Endothelial cell of umbilical vein (primary cell): ENCODE results near the gene SLC25A38. TPM values are rescaled to one million over a fixed set of nuclear protein-coding genes. Genes with fewer than 3 reads are reported as not detected.

Experiments used
- BruUV-seq: library from RNA; stranded (reverse); fragments of 400-500 nt; replicated peaks from 2 replicates; lab custom pipeline; 2021; lab: Mats Ljungman, UMichigan
- CTCF ChIA-PET: fragments of 300-600, 350-600 bp; sonication (Branson Sonifier 250); formaldehyde crosslinking; loops from one replicate; lab custom pipeline; 2021; ENCODE audit warnings: antibody characterized with exemption, inconsistent platforms; lab: Charles Lee
- POLR2A ChIA-PET: fragments of 300-600, 350-600 bp; sonication (Branson Sonifier 250); formaldehyde crosslinking; loops from one replicate; lab custom pipeline; 2021; ENCODE audit warnings: antibody characterized with exemption, inconsistent platforms; lab: Charles Lee
- DNase-seq: peaks from one replicate; pipeline ENCODE4 v3.0.0-alpha.2; 2011; ENCODE audit warnings: low read depth, low spot score
- FAIRE-seq: peaks from 2 replicates; lab custom pipeline; 2011; peaks lifted over from hg19 to GRCh38; lab: Jason Lieb, UNC
- H2AFZ ChIP-seq: 2 replicates; pipeline ENCODE4 v1.6.0; 2012; ENCODE audit warnings: low read depth, low read length, control low read depth, inconsistent platforms
- H3K27ac ChIP-seq: 2 replicates; pipeline ENCODE4 v1.5.1; 2011; ENCODE audit warnings: low read depth, mild to moderate bottlenecking, control low read depth, low read length, moderate library complexity; ENCODE audit not compliant: insufficient read depth
- H3K27me3 ChIP-seq, 2 experiments: 2 replicates each; pipeline versions ENCODE4 v1.6.0 to v1.6.1; 2011; ENCODE audit warnings: low read length in 2 of 2, mixed read lengths in 1 of 2; ENCODE audit not compliant: control insufficient read depth in 2 of 2, insufficient read depth in 2 of 2
- H3K36me3 ChIP-seq, 2 experiments: 2 replicates in 1 of 2; 3 replicates in 1 of 2; pipeline ENCODE4 v1.5.1; 2011; ENCODE audit warnings: low read length in 2 of 2, mild to moderate bottlenecking in 1 of 2, moderate library complexity in 1 of 2; ENCODE audit not compliant: control insufficient read depth in 2 of 2, insufficient read depth in 2 of 2; ENCODE audit errors: extremely low read depth in 1 of 2
- H3K4me1 ChIP-seq: 3 replicates; pipeline ENCODE4 v1.5.1; 2011; ENCODE audit warnings: mild to moderate bottlenecking, low read length; ENCODE audit not compliant: control insufficient read depth, insufficient read depth; ENCODE audit errors: extremely low read depth
- H3K4me2 ChIP-seq: 2 replicates; pipeline ENCODE4 v1.6.1; 2011; ENCODE audit warnings: low read length, control low read depth, mixed read lengths; ENCODE audit not compliant: insufficient read depth
- H3K4me3 ChIP-seq, 3 experiments: fragments of 200-600 bp in 1 of 3; sonication (generic), shearing (Covaris generic) in 1 of 3; replicated peaks in 1 of 3; 2 replicates each; pipeline ENCODE4 v1.5.1; 2011 to 2016; ENCODE audit warnings: control low read depth in 3 of 3, low read length in 3 of 3, mild to moderate bottlenecking in 2 of 3, inconsistent platforms in 1 of 3, low read depth in 1 of 3, moderate library complexity in 1 of 3; ENCODE audit not compliant: insufficient read depth in 1 of 3
- H3K79me2 ChIP-seq: 2 replicates; pipeline ENCODE4 v1.6.0; 2012; ENCODE audit warnings: low read length, inconsistent platforms; ENCODE audit not compliant: control insufficient read depth, insufficient read depth
- H3K9ac ChIP-seq: replicated peaks from 2 replicates; pipeline ENCODE3; 2011; ENCODE audit warnings: low read length, control low read depth; ENCODE audit not compliant: insufficient read depth; ENCODE audit errors: extremely low read depth
- H3K9me1 ChIP-seq: replicated peaks from 3 replicates; pipeline ENCODE4 v1.6.0; 2011; ENCODE audit warnings: mild to moderate bottlenecking, low read length; ENCODE audit not compliant: control insufficient read depth, insufficient read depth; ENCODE audit errors: extremely low read depth
- H3K9me3 ChIP-seq: replicated peaks from 2 replicates; pipeline ENCODE4 v1.5.1; 2012; ENCODE audit warnings: low read length, inconsistent platforms; ENCODE audit not compliant: control insufficient read depth, insufficient read depth
- H4K20me1 ChIP-seq: replicated peaks from 2 replicates; pipeline ENCODE3; 2011; ENCODE audit warnings: mild to moderate bottlenecking, low read length; ENCODE audit not compliant: control insufficient read depth, insufficient read depth; ENCODE audit errors: extremely low read depth
- CTCF ChIP-seq, 2 donors: IDR thresholded peaks; 1 replicate in 1 of 2; 2 replicates in 1 of 2; pipeline ENCODE4 v1.5.1; 2011; ENCODE audit warnings: low read length in 2 of 2, mild to moderate bottlenecking in 2 of 2, moderate library complexity in 2 of 2, control low read depth in 1 of 2, inconsistent platforms in 1 of 2, low read depth in 1 of 2; ENCODE audit not compliant: insufficient read depth in 1 of 2; ENCODE audit errors: extremely low read depth in 1 of 2
- EZH2 ChIP-seq: IDR thresholded peaks from 2 replicates; pipeline ENCODE4 v1.6.1; 2012; ENCODE audit warnings: borderline replicate concordance, low read depth, mild to moderate bottlenecking, moderate library complexity, low read length, inconsistent platforms; ENCODE audit not compliant: severe bottlenecking
- FOS ChIP-seq: IDR thresholded peaks from 2 replicates; pipeline ENCODE4 v1.6.1; 2011; ENCODE audit warnings: mild to moderate bottlenecking, low read length, moderate library complexity, borderline replicate concordance; ENCODE audit not compliant: insufficient read depth
- GATA2 ChIP-seq: IDR thresholded peaks from 2 replicates; pipeline ENCODE4 v1.7.0; 2011; ENCODE audit warnings: low read depth, mild to moderate bottlenecking, moderate library complexity, mixed read lengths, low read length; ENCODE audit not compliant: insufficient read length, insufficient read depth
- JUN ChIP-seq: IDR thresholded peaks from 2 replicates; pipeline ENCODE4 v1.6.1; 2011; ENCODE audit warnings: borderline replicate concordance, low read depth; ENCODE audit not compliant: insufficient read length, insufficient read depth
- MAX ChIP-seq: IDR thresholded peaks from 2 replicates; pipeline ENCODE4 v1.6.1; 2011; ENCODE audit not compliant: insufficient read depth, insufficient read length
- MYC ChIP-seq: IDR thresholded peaks from one replicate; pipeline ENCODE4 v1.6.1; 2011; ENCODE audit warnings: mild to moderate bottlenecking, low read depth, low read length
- POLR2A ChIP-seq: IDR thresholded peaks from 2 replicates; pipeline ENCODE4 v1.6.1; 2012; ENCODE audit warnings: low read depth, mild to moderate bottlenecking, control low read depth, low read length
- POLR2AphosphoS5 ChIP-seq: IDR thresholded peaks from 2 replicates; pipeline ENCODE4 v1.6.1; 2012; ENCODE audit warnings: low read depth, mild to moderate bottlenecking, control low read depth, low read length, moderate library complexity; ENCODE audit not compliant: insufficient read depth
- dilution Hi-C: fragments of 300-500 bp; cut with MboI; formaldehyde crosslinking; loops from one replicate; pipeline ENCODE4 v1.15.0; 2019; ENCODE audit warnings: low sequenced_read_pairs; ENCODE audit not compliant: extremely low pct_ligation_motif_present
- intact Hi-C: fragments of 100-400 bp; cut with micrococcal nuclease; formaldehyde crosslinking; loops from one replicate; pipeline ENCODE4 v1.10.0; 2022
- polyA plus RNA-seq, 4 experiments: library from polyadenylated mRNA; depleted of rRNA in 3 of 4; stranded (reverse) in 3 of 4; unstranded in 1 of 4; fragments of >200 nt; gene quantifications; 2 replicates each; pipeline versions ENCODE4 v1.2.1 to v1.2.3, GENCODE V29; 2011 to 2012; ENCODE audit warnings: missing spikeins in 1 of 4
- total RNA-seq: library from RNA; stranded (reverse); gene quantifications from 2 replicates; pipeline ENCODE4 v1.2.3, GENCODE V29; 2021

The SLC25A38 gene
- total and polyA plus RNA-seq, 2 donors (not counting 3 experiments of a cell fraction or from before 2014, with no cell fraction given) = 20.0 to 31.1 TPM

- Histone ChIP-seq H3K9me3 (no peaks in the 10 kb centered on the region), H3K4me3 (no peak overlapping the region), H3K36me3 (no peaks in the 10 kb centered on the region), H4K20me1 (no peaks in the 10 kb centered on the region), H3K9ac (no peak overlapping the region), H3K79me2 (no peaks in the 10 kb centered on the region), H2AFZ (no peak overlapping the region), H3K4me1 (peaks cover 18% of the 10 kb centered on the region), H3K4me2 (no peak overlapping the region), H3K27me3 (peaks cover 0 to 2% of the 10 kb centered on the region in 2 experiments), H3K27ac (no peak overlapping the region), H3K9me1 (no peaks in the 10 kb centered on the region)
- ChIA-PET POLR2A (no interaction called here), CTCF (interaction anchor here (1.2 to 2.1 kb wide), 4 partner anchors 20 to 189 kb away, joined by 3 to 15 read pairs (median 8); no protein-coding TSS in a partner anchor)
- BruUV-seq = no TSS peak
- no peak for DNase-seq
- dilution Hi-C loops (no loop called here), intact Hi-C loops (loop anchor here (1.0 to 2.0 kb wide), 3 partner anchors 87 to 190 kb away; no protein-coding TSS in a partner anchor)
- FAIRE-seq = no peak
- TF ChIP-seq JUN (no peak), POLR2AphosphoS5 (no peak), MYC (no peak), EZH2 (no peak), CTCF (IDR thresholded peaks at IDR 0.05; ENCODE audit: extremely low read depth in 1 of 2, insufficient read depth in 1 of 2, low read depth in 1 of 2, low read length in 2 of 2) (no peak), POLR2A (no peak), FOS (no peak), GATA2 (no peak), MAX (no peak)
Measured at GRCh38 chr3:39378957-39379777, 4.0 kb upstream of the SLC25A38 start.
